ENCODE measurements around the gene NDUFS8.

- no peak for TF ChIP-seq CTCF (IDR thresholded peaks at IDR 0.05)
- TF ChIP-seq POLR2A (IDR thresholded peaks at IDR 0.05), result no peak
- TF ChIP-seq POLR2AphosphoS5 (IDR thresholded peaks at IDR 0.05), result no peak
- no peak for TF ChIP-seq EP300 (IDR thresholded peaks at IDR 0.05)
Measured at GRCh38 chr11:68052137-68052873, 21.8 kb downstream of the NDUFS8 start.
